ENCODE data around the gene ELFN2.

ELFN2 gene

GRCh38 chr22:37384691-37385090 is 42.6 kb downstream of the ELFN2 start:
- no peak for DNase-seq (ENCODE audit: low read depth in 2 of 2)

GRCh38 chr22:37383341-37383740 is 43.9 kb downstream of the ELFN2 start:
- no peak for DNase-seq (ENCODE audit: low read depth in 2 of 2)

GRCh38 chr22:37381489-37381888 is 45.8 kb downstream of the ELFN2 start:
- no peak for DNase-seq (ENCODE audit: low read depth in 2 of 2)

- no peak for DNase-seq (ENCODE audit: low read depth in 2 of 2)
Measured at GRCh38 chr22:37379722-37380121, 47.6 kb downstream of the ELFN2 start.

GRCh38 chr22:37379085-37379484 is 48.2 kb downstream of the ELFN2 start:
- DNase-seq (ENCODE audit: low read depth in 2 of 2): no peak

- DNase-seq (ENCODE audit: low read depth in 2 of 2): no peak
Measured at GRCh38 chr22:37378642-37379058, 48.6 kb downstream of the ELFN2 start.

GRCh38 chr22:37377927-37378326 is 49.4 kb downstream of the ELFN2 start:
- DNase-seq (ENCODE audit: low read depth in 2 of 2): no peak

GRCh38 chr22:37377138-37377537 is 50.1 kb downstream of the ELFN2 start:
- no peak for DNase-seq (ENCODE audit: low read depth in 2 of 2)

- no peak for DNase-seq (ENCODE audit: low read depth in 2 of 2)
Measured at GRCh38 chr22:37376643-37377042, 50.6 kb downstream of the ELFN2 start.

GRCh38 chr22:37375801-37376200 is 51.5 kb downstream of the ELFN2 start:
- no peak for DNase-seq (ENCODE audit: low read depth in 2 of 2)

- no peak for DNase-seq (ENCODE audit: low read depth in 2 of 2)
Measured at GRCh38 chr22:37374571-37374970, 52.7 kb downstream of the ELFN2 start.

GRCh38 chr22:37373451-37373850 is 53.8 kb downstream of the ELFN2 start:
- no peak for DNase-seq (ENCODE audit: low read depth in 2 of 2)

- no peak for DNase-seq (ENCODE audit: low read depth in 2 of 2)
Measured at GRCh38 chr22:37371911-37372310, 55.4 kb downstream of the ELFN2 start.

- no peak for DNase-seq (ENCODE audit: low read depth in 2 of 2)
Measured at GRCh38 chr22:37371491-37371890, 55.8 kb downstream of the ELFN2 start.

GRCh38 chr22:37370306-37370979 is 56.8 kb downstream of the ELFN2 start:
- no peak for DNase-seq (ENCODE audit: low read depth in 2 of 2)

- no peak for DNase-seq (ENCODE audit: low read depth in 2 of 2)
Measured at GRCh38 chr22:37369483-37369882, 57.8 kb downstream of the ELFN2 start.

GRCh38 chr22:37368058-37368457 is 59.2 kb downstream of the ELFN2 start:
- no peak for DNase-seq (ENCODE audit: low read depth in 2 of 2)

- DNase-seq (ENCODE audit: low read depth in 2 of 2): no peak
Measured at GRCh38 chr22:37366601-37367000, 60.7 kb downstream of the ELFN2 start.

- no peak for DNase-seq (ENCODE audit: low read depth in 2 of 2)
Measured at GRCh38 chr22:37365950-37366349, 61.3 kb downstream of the ELFN2 start.

GRCh38 chr22:37363261-37363992 is 63.9 kb downstream of the ELFN2 start:
- DNase-seq (ENCODE audit: low read depth in 2 of 2): no peak

- DNase-seq (ENCODE audit: low read depth in 2 of 2): no peak
Measured at GRCh38 chr22:37362621-37363020, 64.7 kb downstream of the ELFN2 start.

GRCh38 chr22:37358917-37359316 is 68.4 kb downstream of the ELFN2 start:
- peak; percentile 17 to 28 for DNase-seq (ENCODE audit: low read depth in 2 of 2)

GRCh38 chr22:37358386-37358785 is 68.9 kb downstream of the ELFN2 start:
- no peak for DNase-seq (ENCODE audit: low read depth in 2 of 2)

Data from fibroblast of skin of left biceps (primary cell).